HT-29 (cell line): ENCODE measurements around the gene SRBD1. TPM values are rescaled to one million over a fixed set of nuclear protein-coding genes. Genes with fewer than 3 reads are reported as not detected.

Experiments
- DNase-seq: peaks from one replicate; pipeline ENCODE4 v3.0.0-alpha.2; 2015; ENCODE audit warnings: low spot score
- total RNA-seq: library from RNA; depleted of rRNA; stranded (reverse); fragments of >200 nt; shearing (Covaris generic); gene quantifications from 2 replicates; pipeline ENCODE4 v1.2.3, GENCODE V29; 2014

SRBD1 gene
- total RNA-seq, 1 experiment from 2014 or later: 5.8 TPM

DNA sequence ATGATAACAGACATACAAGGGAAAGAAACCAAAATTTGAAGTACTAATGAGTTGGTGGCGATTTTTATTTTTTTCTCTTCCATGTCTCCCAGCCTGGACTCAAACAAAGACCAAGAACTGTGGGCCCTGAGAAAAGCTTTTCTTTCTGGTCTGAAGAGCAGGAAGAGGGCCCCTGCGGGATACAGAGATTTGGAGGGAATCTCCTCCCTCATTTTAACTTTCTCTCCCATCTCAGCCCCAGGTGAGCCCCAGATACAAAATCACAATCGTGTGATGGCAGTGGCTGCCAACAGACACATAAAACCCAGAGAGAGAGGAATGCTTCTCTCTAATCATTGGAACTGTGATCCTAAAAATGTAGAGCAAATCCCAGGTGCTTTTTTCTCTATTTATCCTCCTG lies 20.9 kb upstream of the SRBD1 start:
- DNase-seq: no peak

DNA sequence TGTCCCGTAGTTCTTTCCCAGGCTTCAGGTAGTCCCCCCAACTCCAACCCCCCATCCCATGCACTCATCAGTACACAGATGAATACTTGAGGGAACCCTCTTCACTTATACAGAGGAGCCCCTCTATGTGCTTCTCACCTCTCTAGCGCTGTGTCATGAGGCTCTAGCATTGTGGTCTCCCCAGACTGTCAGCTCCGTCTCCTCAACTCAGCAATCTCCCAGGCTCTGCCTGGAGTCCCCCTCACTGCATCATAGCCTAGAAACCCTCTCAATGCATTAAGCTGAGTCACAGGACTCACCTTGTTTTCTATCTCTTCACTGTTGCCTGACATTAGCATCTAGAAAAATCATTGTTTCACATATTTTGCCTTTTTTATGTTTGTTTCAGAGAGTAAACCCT lies 20.3 kb upstream of the SRBD1 start:
- no peak for DNase-seq

DNA sequence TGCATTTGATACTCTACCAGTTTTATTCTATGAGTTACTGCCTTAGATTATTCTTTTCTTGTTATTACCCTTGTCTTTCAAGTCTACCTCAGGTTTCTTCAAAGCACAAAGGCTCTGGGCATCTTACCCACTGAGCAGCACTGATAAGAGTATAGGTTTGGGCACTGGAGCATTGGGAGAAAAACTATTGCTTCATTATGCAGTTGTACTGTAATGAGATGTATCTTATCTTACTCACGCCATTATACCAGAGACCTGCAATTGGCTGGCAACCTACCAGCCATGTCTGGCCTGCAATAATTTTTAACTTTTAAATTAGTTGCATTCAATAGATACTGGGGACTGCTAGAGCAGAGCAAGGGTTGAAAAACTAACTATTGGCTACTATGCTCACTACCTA lies 18.9 kb upstream of the SRBD1 start:
- DNase-seq: no peak

DNA sequence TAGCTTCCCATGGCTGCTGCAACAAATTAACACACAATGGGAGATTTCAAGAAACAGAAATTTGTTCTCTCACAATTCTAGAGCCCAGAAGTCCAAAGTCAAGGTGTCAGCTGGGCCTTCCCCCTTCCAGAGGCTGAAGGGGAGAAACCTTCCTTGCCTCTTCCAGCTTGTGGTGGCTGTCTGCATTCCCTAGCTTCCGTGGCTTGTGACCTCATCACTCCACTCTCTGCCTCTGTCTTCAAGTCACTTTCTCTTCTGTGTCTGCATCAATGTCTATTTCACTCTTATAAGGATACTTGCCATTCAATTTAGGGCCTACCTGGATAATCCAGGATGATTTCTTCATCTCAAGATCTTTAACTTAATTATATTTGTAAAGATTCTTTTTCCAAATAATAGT lies 16.8 kb upstream of the SRBD1 start:
- no peak for DNase-seq

DNA sequence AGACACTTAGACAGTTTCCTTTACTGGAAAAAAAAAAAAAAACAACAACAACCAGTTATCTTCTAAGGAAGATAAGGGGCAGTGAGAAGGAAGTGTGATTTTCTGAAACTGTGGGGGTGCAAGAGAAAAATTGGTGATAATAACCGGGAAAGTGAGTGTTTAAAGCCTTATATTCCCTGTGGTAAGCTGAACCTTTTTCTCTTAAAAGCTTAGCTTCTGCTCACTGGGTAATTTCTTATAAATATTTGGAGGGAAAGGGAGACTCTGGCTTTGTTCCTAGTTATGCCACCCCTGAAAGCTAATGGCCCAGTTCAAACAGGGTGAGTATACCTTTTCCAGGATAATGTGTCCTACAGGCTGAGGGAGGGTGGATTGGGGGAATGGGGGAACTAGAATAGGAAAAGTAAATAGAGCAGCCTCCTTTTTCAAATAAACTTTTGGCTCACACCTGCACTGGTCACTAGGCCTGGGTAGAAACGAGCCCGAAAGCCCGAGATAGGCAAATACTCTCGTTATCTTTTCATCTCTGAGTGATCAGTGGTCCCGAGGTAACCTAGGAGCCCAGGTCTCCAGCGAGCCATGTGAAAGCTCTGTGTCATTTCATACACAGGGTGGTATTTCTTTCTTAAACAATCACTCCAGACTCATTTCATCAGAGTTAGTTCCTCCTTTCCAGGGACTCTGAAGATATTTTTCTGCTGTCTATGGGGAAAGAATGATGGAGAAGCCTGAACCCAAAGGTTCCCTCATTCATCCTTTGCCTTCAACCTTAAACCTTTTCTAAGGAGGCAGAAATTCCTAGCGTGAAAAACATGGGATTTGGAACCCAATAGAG lies 15.5 kb upstream of the SRBD1 start:
- no peak for DNase-seq

DNA sequence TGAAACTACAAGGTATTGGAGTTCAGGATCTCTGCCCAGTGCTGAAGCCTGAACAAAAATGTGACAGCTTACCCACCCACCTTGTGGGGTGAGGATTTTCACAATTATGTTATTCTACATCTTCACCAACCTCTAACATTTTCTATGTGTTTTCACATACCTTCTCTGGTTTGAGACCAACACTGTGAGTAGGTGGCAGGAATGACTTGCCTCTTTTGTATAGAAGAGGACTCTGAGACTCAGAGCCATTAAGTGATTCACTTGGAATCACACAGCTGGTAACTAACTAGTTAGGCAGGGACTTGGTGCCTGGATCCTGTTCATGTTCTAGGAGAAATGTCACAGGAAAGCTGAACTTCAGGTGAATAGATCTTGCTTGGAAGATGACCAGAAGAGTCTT lies 14.8 kb upstream of the SRBD1 start:
- no peak for DNase-seq

DNA sequence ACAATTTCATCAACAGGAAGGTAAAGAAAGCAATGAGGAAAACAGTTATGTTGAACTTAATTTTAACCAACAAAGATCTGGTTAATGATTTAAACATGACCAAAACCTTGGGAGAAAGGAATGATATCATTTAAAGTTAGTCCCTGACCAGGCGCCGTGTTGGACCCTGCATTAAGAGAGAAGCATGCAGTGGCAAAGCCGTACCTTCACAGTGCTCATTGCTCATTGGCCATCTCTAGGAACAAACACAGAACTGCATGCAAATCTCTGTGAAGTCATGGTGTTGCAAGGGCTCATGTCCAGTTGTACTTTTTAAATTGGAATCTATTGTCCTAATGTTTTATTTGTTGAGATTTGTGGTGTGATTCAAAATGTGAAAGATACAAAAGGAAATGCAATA lies 12.0 kb upstream of the SRBD1 start:
- no peak for DNase-seq

DNA sequence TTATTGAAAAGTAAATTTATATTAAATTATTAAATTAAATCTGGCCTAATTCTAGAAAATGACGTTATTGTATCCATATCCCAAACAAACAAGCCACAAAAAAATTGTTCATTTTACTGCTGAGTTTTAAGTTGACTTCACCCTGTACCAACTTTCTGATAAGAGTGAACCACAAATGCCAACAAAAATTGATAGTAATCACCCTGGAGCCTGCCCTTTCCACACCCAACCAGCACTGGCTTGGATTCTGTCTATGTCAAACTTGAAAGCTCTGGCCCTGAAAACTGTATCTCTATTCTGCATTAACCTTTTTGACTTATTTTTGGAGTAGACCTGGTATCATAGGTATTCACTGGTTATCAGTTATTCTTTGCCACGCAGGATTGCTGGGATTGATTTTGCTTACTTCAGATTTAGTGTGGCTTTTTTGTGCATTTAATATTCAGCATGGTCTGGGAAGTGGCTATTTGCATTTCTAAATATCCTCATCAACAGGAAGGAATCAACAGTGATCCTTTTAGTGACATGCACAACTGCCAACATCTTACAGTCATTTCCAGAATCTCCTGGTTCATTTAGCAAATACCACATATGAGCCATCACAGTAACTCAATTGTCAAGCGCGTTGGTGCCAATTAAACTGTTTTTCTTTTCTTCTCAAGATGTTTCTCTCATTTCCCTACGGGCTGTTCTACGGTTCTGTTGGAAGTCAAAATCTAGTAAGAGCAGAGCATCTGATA lies 11.4 kb upstream of the SRBD1 start:
- DNase-seq: no peak

DNA sequence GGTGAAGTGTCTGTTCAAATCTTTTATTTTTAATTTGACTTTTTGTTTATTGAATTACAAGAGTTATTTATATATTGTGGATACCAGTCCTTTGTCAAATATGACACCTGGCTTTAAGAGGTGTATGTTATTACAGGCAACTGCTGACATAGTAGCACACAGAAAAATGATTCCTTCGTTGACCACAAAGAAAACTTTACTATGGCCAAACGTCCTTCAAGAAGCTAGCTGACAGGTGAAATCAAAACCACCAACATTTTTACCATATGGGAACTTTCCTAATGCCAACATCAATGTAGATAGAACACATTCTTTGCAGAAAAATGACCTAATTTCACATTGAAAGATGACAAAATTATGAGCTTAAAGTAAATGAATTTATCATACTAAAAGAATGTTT lies 6.4 kb upstream of the SRBD1 start:
- DNase-seq: no peak

DNA sequence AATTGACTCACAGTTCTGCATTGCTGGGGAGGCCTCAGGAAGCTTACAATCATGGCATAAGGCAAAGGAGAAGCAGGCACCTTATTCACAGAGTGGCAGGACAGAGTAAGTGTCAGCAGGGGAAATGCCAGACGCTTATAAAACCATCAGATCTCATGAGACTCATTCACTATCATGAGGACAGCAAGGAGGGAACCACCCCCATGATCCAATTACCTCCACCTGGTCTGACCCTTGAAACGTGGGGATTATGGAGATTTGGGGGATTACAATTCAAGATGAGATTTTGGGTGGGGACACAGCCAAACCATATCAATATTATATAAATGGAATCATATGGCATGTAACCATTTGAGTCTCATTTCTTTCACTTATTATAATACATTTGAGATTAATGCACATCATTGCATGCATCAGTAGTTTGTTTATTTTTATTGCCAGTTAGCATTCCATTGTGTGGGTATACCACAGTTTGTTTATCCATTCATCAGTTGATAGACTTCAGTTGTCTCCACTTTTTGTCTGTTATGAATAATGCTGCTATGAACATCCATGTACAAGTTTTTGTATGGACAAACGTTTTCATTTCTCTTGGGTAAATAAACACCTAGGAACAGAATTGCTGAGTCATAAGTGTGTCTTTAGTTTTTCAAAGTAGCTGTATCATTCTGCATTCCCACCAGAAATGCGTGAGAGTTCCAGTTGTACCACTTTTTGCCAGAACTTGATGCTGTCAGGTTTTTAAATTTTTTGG lies 5.8 kb upstream of the SRBD1 start:
- DNase-seq: no peak

DNA sequence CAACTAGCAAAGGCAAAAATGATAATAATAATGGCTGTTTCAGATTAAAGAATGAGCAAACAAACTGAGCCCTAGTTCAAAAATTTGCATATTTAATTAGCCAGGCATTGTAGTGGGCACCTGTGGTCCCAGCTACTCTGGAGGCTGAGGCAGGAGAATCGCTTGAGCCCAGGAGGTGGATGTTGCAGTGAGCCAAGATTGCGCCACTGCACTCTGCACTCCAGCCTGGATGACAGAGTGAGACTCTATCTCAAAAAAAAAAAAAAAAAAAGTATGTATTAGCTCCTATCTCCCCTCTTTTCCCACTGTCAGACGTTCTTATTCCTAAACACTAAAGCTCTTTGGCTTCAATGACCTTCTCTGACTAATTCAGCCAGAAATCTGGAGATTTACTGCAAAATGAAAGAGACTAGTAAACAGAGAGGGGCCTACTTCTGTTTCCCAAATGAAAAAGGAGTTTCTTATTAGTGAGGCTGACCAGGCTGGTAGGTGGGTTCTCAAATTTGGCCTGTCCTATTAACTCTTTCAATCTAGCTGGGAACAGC lies 3.9 kb upstream of the SRBD1 start:
- DNase-seq: no peak

DNA sequence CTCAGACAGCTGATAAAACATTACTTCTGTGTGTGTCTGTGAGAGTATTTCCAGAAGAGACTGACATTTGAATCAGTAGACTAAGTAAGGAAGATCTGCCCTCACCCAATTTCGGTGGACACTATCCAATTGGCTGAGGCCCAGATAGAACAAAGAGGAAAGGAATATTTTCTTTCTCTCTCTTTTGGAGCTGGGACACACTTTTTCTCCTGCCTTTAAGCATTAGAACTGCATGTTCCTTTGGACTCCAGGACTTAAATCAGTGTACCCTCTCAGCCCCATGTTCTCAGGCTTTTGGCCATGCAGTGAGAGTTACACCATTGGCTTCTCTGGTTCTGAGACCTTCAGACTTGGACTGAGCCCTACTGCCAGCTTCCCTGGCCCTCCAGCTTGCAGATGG lies 3.3 kb upstream of the SRBD1 start:
- no peak for DNase-seq

DNA sequence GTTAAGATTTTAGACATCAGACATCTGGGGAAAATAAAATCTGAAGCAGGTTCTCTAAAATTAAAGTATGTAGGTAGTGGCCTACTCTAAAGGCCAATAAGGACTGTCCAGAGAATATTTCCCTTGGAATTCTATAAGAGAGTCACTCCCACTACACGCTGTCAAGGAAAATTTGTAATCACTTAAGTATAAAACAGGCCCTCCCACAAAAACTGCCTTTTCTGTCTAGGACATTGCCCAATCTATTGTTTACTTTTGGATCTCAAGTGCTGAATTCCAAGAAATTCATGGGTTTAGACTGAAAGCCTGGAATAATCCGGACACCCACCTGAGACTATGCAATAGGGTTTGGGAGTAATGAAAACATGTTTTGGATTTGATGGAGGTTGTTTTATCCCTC lies 1.7 kb upstream of the SRBD1 start:
- no peak for DNase-seq

DNA sequence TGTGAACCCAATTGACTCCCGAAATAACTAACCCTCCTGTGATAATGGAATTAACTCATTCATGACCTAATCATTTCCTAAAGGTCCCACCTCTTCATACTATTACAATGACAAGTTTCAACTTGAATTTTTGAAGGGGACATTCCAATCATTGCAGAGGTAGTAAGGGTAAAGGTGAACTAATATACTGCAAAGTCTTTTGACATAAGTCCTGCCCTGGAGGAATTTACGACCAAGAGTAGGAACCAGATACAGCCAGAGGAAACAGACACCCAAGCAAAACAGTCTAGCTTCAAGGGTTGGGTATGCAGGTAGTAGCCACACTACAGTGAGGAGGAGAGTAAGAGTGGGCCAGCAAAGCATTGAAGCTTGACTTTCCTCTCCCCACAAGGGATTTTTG lies 1.2 kb upstream of the SRBD1 start:
- no peak for DNase-seq

DNA sequence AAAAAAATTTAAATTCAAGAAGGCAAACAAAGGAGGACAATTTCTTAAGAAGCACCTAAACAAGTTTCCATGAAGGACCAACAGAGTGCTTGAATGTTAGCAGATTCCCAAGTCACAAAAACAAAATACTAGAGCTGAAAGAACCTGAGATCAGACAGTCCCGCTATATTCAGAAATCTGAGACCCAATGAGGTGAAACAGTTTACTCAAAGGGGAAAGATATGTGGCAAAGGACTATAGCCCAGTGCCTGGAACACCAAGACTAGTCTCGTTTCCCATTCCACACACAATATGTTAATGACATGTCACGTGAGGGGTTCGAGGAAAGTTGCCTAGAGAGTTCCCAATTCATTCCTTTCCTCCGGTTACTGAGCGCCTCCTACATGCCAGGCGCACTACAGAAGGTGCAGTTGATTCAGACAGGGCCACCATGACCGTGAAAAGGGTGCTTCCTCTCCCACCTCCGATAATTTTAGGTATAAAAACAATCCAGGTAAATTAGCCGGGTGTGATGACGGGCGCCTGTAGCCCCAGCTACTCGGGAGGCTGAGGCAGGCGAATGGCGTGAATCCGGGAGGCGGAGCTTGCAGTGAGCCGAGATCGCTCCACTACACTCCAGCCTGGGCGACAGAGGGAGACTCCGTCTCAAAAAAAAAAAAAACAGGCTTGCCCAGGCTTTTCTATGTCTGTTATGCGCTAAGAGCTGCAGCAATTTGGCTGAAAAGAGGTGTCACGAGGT lies 617 bp downstream of the SRBD1 start:
- peak; percentile 86 for DNase-seq

DNA sequence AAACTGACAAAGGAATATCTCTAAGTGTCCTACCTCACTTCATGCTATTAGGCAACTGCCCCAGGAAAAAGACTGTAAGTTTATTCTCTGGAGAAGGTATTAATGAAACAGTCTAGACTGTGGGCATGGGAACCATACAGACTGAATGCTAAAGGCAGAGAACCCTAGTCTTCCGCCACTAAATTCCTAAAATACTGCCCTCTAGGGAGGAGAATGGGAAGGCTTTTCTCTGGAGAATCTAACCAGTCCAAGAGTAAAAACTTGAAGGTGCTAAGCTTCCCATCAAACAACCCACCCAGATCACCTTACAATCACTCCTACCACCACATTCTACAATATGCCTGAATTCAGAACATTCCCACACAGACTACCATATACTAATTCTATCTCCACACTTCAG lies 3.4 kb downstream of the SRBD1 start:
- peak; percentile 74 for DNase-seq

DNA sequence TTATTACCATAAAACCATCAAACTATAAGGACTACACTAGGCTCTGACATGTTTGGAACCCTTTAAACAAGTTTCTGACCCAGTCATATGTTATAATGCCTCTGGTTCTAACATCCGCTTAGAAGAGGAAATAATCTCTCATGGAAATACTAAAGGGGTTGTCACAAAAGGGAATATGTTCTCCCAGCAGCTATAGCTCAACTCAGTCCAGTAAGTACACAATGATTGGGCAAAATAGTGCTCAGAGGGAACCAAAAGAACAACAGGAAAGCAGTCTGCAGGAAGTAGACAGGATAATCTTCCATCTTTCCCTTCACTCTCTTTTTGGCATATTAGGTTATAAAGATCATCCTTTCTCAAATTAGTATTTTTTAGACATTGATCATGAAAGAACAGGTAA lies 4.3 kb downstream of the SRBD1 start:
- no peak for DNase-seq

DNA sequence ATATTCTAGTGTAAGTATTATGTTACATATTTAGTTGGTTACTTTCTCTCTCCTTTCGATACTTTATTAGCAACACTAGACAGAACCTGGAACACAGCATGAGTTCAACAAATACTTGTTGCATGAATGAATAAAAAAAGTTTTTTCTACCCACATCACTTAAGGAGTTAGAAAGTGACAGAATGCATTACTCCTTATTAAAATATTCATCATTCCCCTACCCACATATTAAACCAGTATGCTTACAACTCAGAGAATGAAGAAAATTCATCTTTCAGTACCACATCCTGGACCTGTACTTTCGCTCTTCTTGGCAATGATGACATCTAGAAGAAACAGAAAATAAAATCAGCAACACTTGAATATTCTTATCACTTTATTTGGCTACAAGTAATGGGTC lies 6.0 kb downstream of the SRBD1 start:
- DNase-seq: no peak

DNA sequence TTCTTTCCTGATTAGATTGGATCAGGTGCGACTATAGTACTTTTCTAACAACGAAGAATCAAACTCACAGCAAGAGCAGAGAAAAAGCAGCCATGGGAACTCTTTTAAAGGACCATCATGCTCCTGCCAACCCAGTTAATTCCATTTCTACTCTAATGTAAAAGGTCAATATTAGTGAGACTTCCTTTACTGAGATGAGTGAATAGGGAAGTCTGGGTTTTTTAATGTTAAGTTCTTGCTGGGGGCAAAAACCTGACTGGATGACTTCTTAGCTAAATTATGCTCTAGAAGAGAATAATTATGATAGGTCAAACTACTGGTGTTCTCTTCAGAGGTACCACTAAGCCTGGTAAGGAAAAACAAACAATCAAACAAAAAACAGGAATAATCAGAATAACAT lies 8.4 kb downstream of the SRBD1 start:
- no peak for DNase-seq

DNA sequence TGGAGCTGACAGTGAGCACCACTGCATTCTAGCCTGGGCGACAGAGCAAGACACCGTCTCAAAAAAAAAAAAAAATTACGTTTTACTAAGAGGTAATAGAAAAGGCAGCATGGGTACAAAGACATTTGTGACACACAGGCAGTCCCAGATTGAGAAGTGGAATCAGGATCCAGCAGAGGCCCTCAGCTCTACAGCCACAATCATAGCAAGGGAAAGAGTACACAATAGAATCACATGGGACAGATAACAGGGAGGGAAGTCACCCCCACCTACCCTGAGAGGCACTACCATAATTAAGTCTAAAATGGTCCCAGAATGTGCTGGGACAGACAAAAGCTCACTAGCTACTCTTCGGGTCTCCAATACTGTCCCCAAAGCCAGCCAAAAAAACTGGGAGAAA lies 12.5 kb downstream of the SRBD1 start:
- no peak for DNase-seq

DNA sequence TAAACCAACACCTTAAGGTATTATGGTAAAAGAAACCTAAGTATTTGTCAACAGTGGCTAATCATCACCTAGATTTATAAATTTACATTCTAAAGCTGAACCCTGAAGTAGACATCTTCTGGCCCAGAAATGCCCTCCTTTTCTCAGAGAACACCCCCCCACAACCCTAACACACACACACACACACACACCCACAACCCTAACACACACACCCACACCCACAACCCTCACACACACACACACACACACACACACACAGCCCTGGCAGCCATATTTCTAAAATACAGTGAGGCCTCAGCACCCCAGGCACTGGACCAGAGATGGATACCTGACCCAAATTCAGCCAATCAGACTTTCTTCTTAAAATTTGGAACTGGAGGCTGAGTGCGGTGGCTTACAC lies 14.3 kb downstream of the SRBD1 start:
- DNase-seq: no peak
